ENCODE data around the gene OTOF.

GRCh38 chr2:26495705-26496297 is 17.9 kb upstream of the OTOF start:
- no peak for TF ChIP-seq CTCF (IDR thresholded peaks at IDR 0.05)
- no peak for TF ChIP-seq POLR2A (IDR thresholded peaks at IDR 0.05)

Data from uterus (tissue), 2 donors.